Esophagus squamous epithelium (tissue), 5 donors: ENCODE results near the gene DNAH14. TPM values are rescaled to one million over a fixed set of nuclear protein-coding genes. Genes with fewer than 3 reads are reported as not detected.

Experiments
- DNase-seq: peaks from one replicate; lab custom pipeline; 2025; lab: John Stamatoyannopoulos, UW
- H3K27ac ChIP-seq, 4 donors: fragments of 200-600 bp; sonication (generic); one replicate each; pipeline ENCODE4 v1.5.1; 2016 to 2019; ENCODE audit warnings: mild to moderate bottlenecking in 1 of 4
- H3K27me3 ChIP-seq, 4 donors: fragments of 200-600 bp; sonication (generic); 1 replicate in 3 of 4; 2 replicates in 1 of 4; pipeline versions ENCODE4 v1.5.1 to v1.6.0; 2017 to 2021; ENCODE audit warnings: antibody characterized with exemption in 1 of 4
- H3K36me3 ChIP-seq, 3 donors: fragments of 200-600 bp; sonication (generic); one replicate each; pipeline ENCODE4 v1.5.1; 2016 to 2019
- H3K4me1 ChIP-seq, 3 donors: fragments of 200-600 bp; sonication (generic); one replicate each; pipeline ENCODE4 v1.5.1; 2017 to 2019
- H3K4me3 ChIP-seq, 4 donors: fragments of 200-600 bp; sonication (generic); 1 replicate in 3 of 4; 2 replicates in 1 of 4; pipeline ENCODE4 v1.5.1; 2016 to 2019; ENCODE audit warnings: mild to moderate bottlenecking in 2 of 4, moderate library complexity in 1 of 4
- H3K9me3 ChIP-seq, 3 donors: fragments of 200-600 bp; sonication (generic); one replicate each; pipeline ENCODE4 v1.5.1; 2016 to 2019
- POLR2A ChIP-seq, 4 donors: fragments of 450-650 bp; IDR thresholded peaks; one replicate each; pipeline ENCODE4 v1.6.1; 2017; ENCODE audit warnings: antibody characterized with exemption in 4 of 4, mild to moderate bottlenecking in 4 of 4, moderate library complexity in 3 of 4
- WGBS, 2 donors: methylation state at CpG; one replicate each; pipeline ENCODE4 v1.1.5; 2018; 5-methylcytosine and 5-hydroxymethylcytosine counted together
- intact Hi-C: fragments of 100-400 bp; cut with DNase I; formaldehyde crosslinking; loops from one replicate; pipeline ENCODE4 v1.15.0; 2022
- total RNA-seq, 4 donors: library from RNA; depleted of rRNA; stranded (reverse); fragments of >200 nt; gene quantifications; one replicate each; pipeline ENCODE4 v1.1.0, GENCODE V29; 2016
- TF ChIP-seq, protein P1 (sequence below), 6 experiments: fragments of 450-650 bp in 4 of 6; fragments of 200-600 bp in 2 of 6; sonication (generic) in 2 of 6; IDR thresholded peaks; one replicate each; pipeline ENCODE4 v1.5.1; 2016 to 2019; ENCODE audit warnings: antibody characterized with exemption in 6 of 6, mild to moderate bottlenecking in 4 of 6, moderate library complexity in 4 of 6
- donor health status: DM: yes; HTN: yes; CAD: no.

DNAH14 gene
- total RNA-seq, 4 donors from 2014 or later, result 2.0 to 11.4 (median 7.3) TPM

DNA sequence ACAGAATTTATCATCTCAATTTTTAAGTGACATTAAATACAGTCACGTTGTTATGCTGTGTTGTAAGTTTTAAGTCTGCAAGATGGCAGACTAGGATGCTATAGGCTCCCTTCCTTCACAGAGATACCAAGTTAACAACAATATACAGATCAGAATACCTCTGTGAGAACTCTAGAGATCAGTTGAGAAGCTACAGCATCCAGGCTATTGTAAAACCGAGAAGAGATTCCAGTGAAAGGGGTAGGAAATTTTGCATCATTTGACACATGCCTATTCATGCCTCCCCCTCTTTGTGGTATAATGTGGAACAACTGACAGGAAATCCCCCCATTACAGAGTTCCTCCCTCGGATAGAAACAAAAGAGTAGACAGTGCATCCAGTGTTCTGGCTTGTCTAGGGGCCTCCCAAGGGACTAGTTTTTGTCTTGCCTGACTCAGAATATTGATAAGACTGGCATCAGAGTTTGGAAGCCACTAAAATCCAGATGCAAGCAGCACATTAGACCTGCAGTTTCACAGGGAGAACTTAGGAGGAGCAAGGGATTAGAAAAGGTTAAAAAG, 417.7 kb downstream of the DNAH14 start:
- Histone ChIP-seq H3K9me3 (no peaks in the 10 kb centered on the region), H3K27me3 (no peaks in the 10 kb centered on the region), H3K36me3 (no peaks in the 10 kb centered on the region), H3K27ac (no peak overlapping the region), H3K4me1 (no peaks in the 10 kb centered on the region), H3K4me3 (no peak overlapping the region)
- intact Hi-C loops, result no loop called here
- no peak for DNase-seq
- WGBS, 2 donors, result 24 to 32% methylated on average over 3 of the region's 3 CpGs
- no peak for TF ChIP-seq POLR2A (IDR thresholded peaks at IDR 0.05)
- TF ChIP-seq, protein P1, sequence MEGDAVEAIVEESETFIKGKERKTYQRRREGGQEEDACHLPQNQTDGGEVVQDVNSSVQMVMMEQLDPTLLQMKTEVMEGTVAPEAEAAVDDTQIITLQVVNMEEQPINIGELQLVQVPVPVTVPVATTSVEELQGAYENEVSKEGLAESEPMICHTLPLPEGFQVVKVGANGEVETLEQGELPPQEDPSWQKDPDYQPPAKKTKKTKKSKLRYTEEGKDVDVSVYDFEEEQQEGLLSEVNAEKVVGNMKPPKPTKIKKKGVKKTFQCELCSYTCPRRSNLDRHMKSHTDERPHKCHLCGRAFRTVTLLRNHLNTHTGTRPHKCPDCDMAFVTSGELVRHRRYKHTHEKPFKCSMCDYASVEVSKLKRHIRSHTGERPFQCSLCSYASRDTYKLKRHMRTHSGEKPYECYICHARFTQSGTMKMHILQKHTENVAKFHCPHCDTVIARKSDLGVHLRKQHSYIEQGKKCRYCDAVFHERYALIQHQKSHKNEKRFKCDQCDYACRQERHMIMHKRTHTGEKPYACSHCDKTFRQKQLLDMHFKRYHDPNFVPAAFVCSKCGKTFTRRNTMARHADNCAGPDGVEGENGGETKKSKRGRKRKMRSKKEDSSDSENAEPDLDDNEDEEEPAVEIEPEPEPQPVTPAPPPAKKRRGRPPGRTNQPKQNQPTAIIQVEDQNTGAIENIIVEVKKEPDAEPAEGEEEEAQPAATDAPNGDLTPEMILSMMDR (IDR thresholded peaks at IDR 0.05), result no peak

DNA sequence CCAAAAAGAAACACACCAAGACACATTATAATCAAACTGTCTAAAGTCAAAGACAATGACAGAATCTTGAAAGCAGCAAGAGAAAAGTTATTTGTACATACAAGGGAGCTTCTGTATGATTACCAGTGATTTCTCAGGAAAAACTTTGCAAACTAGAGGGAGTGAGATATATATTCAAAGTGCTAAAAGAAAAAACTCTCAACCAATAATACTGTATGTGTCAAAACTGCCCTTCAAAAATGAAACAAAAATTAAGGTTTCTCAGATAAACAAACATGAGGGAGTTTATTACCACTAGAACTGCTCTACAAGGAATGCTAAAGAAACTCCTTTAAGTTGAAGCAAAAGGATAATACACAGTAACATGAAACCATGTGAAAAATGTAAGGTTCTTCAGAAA, 418.9 kb downstream of the DNAH14 start:
- no peak for DNase-seq
- Histone ChIP-seq H3K4me3 (no peak overlapping the region), H3K27me3 (no peaks in the 10 kb centered on the region), H3K36me3 (no peaks in the 10 kb centered on the region), H3K4me1 (no peaks in the 10 kb centered on the region), H3K27ac (no peak overlapping the region), H3K9me3 (no peaks in the 10 kb centered on the region)
- intact Hi-C loops, result no loop called here
- no peak for TF ChIP-seq POLR2A (IDR thresholded peaks at IDR 0.05)
- TF ChIP-seq, protein P1 (IDR thresholded peaks at IDR 0.05), result no peak

DNA sequence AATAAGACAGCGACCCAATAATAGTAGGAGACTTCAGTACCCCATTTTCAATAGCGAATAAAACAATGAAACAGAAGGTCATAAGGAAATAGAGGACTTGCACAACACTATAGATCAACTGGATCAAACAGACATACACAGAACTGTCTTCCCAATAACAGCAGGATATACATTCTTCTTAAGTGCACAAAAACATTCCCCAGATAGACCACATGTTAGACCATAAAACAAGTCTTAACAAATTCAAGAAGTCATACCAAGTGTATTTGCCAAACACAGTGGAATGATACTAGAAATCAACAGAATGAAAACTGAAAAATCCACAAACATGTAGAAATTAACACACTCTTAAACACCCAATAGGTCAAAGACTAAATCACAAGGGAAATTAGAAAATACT, 420.4 kb downstream of the DNAH14 start:
- no peaks in the 10 kb centered on the region for H3K9me3 ChIP-seq

DNA sequence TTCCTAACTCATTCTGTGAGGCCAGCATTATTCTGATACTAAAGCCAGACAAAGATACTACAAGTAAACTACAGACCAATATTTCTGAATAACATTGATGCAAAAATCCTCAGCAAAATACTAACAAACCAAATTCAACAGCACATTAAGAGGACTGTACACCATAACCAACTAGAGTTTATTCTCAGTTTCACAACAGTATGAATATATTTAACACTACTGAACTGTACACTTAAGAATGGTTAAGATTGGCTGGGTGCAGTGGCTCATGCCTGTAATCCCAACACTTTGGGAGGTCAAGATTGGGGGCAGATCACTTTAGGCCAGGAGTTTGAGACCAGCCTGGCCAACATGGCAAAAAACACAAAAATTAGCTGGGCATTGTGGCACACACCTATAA, 421.4 kb downstream of the DNAH14 start:
- Histone ChIP-seq H3K36me3 (no peaks in the 10 kb centered on the region), H3K4me3 (no peak overlapping the region), H3K4me1 (no peaks in the 10 kb centered on the region), H3K27me3 (no peaks in the 10 kb centered on the region), H3K27ac (no peak overlapping the region), H3K9me3 (no peaks in the 10 kb centered on the region)
- no peak for DNase-seq
- TF ChIP-seq, protein P1 (IDR thresholded peaks at IDR 0.05), result no peak
- no peak for TF ChIP-seq POLR2A (IDR thresholded peaks at IDR 0.05)
- intact Hi-C loops, result no loop called here

More for the DNA sequence above, 420.4 kb downstream of the DNAH14 start:
- intact Hi-C loops, result no loop called here
- Histone ChIP-seq H3K36me3 (no peaks in the 10 kb centered on the region), H3K4me1 (no peaks in the 10 kb centered on the region), H3K4me3 (no peak overlapping the region), H3K27ac (no peak overlapping the region), H3K27me3 (no peaks in the 10 kb centered on the region)
- TF ChIP-seq, protein P1 (IDR thresholded peaks at IDR 0.05), result no peak
- TF ChIP-seq POLR2A (IDR thresholded peaks at IDR 0.05), result no peak
- 44 to 48% methylated on average over 2 of the region's 2 CpGs for WGBS, 2 donors
- no peak for DNase-seq

DNA sequence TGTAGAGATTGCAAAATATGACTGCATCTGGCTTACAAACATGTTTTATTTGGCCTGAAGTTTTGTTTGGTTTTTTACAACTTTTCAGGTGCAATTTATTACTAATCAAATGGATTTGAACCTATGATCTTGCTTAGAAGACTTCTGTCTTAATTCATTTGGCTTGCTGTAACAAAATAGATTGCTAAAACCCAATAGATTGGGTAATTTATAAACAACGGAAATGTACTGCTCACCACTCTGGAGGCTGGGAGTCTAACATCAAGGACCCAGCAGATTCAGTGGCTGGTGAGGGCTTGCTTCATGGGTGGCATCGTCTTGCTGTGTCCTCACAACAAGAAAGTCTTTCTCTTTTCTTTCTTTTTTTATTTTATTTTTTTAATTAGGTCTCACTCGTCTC, 425.4 kb downstream of the DNAH14 start:
- intact Hi-C loops, result no loop called here
- 70 to 84% methylated on average over 3 of the region's 3 CpGs for WGBS, 2 donors

More for the DNA sequence above, 425.4 kb downstream of the DNAH14 start:
- no peak overlapping the region for H3K4me3 ChIP-seq
- no peak overlapping the region for H3K27ac ChIP-seq
- TF ChIP-seq POLR2A (IDR thresholded peaks at IDR 0.05), result no peak
- TF ChIP-seq, protein P1 (IDR thresholded peaks at IDR 0.05), result no peak
- H3K27me3 ChIP-seq, result no peaks in the 10 kb centered on the region
- H3K4me1 ChIP-seq, result no peaks in the 10 kb centered on the region
- H3K9me3 ChIP-seq, result no peaks in the 10 kb centered on the region
- DNase-seq, result no peak
- no peaks in the 10 kb centered on the region for H3K36me3 ChIP-seq
